GM19239 (cell line): ENCODE data around the gene RNF11.
"Not testable (repeated sequence)": the region's sequence is repeated elsewhere in the genome, so short reads cannot be mapped to it uniquely, and the experiment has no call there.

Experiments
- DNase-seq: peaks from one replicate; pipeline ENCODE4 v3.0.0; 2011; ENCODE audit warnings: low spot score; ENCODE audit not compliant: insufficient read length
- FAIRE-seq: peaks from 2 replicates; lab custom pipeline; 2011; peaks lifted over from hg19 to GRCh38; lab: Jason Lieb, UNC

The RNF11 gene, protein sequence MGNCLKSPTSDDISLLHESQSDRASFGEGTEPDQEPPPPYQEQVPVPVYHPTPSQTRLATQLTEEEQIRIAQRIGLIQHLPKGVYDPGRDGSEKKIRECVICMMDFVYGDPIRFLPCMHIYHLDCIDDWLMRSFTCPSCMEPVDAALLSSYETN

DNA sequence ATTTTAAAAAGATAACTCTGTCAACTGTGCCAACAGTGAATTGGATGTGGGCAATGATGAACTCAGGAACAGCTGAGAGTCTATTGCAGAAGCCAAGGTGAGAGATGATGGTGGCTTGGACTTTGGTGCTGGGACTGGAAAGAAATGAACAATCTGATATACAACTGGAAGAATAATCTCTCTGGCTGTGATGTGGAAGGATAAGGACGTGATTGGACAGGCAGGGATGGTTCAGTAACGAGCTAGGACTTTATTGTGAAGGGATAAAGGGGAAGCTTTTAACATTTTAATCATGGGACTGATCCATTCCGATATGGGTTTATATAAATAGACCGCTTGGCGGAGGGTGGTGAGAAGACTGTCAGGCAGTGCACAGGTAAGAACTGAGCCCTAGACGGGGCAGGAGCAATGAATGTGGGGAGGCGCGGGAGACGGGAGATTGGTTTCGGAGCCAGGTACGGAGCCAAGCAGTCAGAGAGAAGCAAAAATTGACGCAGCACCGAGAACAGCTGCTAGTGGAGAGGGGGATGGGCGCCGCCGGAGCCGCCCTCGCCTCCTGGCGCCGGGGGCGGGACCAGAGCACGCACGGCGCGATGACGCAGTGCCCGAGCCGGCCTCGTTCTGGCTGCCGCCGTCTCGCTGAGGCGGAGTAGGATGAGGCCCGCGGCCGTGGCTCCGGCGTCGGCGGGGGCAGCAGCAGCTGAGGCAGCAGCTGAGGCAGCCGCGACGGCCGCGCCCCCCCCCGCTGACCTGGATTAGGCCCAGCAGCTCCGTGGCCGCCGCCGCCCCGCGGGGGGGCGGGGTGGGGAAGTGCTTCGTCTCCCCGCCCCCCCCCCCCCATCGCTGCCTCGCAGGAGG is at the start of gene RNF11:
Gene RNF11, plus strand, starts transcription at position 601 of the 858 bp plus-strand sequence. CDS start 484 bp downstream, outside the sequence.
- FAIRE-seq, result peak; percentile 82

DNA sequence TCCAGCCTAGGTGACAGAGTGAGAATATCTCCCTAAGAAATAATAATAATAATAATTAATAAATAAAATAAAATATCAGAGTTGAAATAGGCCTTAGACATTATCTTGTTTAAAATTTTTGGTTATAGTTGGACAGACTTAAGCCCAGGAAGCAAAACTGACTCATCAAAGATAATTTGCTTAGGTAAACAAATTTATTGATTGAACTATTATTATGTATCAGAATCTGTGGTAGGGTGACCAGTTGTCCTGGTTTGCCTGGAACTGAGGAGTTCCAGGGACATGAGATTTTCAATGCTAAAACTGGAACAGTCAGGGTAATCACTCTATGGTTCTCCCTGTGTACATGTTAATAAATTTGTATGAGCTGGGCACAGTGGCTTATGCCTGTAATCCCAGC is 47.8 kb upstream of the RNF11 start:
- DNase-seq (no peak), FAIRE-seq (no peak)

More for the DNA sequence above, at the start of gene RNF11:
- peak; percentile 89 for DNase-seq

DNA sequence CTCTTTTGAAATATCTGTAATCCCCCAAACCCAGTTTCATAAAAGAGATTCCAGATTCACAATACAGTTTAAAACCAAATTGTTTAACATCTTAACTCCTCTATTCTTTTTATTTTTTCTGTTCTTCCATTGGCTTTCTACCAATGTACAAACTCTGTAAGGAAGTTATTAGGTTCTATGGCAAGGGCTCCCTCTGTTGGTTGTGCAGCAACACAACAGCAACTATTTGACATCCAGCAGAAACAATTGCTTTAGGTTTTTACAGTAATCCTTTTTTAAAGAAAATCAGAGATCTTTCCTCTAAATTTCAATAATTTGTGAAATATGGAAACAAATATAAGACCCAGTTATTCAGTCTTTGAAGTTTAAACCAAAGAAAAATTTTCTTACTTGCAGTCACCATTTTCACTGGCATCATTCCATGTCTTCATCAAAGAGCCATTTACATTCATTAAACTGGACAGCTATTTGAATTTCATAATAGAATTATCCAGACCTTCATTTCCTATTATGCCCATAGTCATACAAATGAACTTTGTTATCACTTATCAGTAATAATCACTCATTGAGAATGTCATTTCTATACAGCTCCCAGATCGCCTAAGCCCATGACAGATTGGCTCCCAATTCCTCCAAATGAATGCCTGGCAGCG is 46.5 kb upstream of the RNF11 start:
- peak; percentile 79 for FAIRE-seq
- DNase-seq, result peak; percentile 41

DNA sequence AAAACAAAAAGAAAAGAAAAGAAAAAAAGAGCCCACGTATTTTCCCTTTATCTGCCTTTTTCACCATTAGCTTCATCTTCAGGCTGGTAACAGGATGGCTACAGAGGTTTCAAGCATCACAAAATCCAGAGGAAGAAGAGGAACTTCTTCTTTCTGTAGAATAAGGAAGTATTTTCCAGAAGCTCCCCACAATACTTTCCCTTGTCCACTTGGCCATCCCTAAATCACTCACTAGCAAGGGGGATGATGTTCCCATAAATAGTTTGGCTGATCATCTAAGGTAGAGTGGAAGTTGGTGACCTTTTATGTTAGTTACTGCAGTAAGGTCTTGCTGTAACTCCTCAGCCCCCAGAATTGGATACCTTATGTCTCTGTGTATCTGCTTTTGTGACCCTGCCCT is 45.1 kb upstream of the RNF11 start:
- FAIRE-seq, result no peak
- no peak for DNase-seq

DNA sequence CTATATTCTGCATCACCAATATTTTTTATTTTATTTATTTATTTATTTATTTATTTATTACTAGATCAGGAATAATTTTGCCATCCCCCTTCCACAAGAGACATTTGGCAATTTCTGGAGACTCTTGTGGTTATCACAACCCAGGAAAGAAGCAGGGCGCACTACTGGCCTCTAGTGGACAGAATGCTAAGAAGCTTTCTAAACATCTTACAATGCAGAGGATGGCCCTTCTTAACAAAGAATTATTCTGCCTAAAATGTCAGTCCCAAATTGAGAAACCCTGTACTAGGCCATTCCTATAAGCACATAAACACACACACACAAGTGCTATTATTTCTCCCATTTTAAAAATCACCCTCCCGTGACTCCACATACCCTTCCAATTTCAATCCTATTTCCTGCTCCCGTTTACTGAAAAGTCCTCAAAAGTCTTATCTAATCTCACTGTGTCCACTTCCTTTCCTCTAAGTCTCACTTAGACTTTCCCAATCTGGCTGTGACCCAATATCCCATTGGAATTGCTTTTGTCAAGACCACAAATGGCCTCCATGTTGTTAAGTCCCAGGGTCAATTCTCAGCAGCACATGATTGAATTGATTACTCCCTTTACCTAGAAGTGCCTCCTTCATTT is 43.7 kb upstream of the RNF11 start:
- peak; percentile 28 for DNase-seq
- peak; percentile 67 for FAIRE-seq

DNA sequence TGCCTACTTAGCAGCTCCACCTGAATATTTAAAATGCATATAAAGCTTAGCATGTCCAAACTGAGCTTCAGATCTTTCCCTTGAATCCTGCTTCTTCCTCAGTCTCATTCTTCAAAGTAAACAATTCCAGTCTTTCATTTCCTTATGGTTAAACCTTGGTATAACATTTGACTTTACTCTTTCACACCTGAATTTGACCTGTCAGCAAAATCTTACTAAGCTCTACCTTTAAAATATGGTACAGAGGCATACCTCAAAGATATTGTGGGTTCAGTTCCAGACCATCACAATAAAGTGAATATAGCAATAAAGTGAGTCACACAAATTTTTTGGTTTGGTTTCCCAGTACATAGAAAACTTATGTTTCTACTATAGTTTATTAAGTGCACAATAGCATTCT is 42.5 kb upstream of the RNF11 start:
- FAIRE-seq, result no peak

DNA sequence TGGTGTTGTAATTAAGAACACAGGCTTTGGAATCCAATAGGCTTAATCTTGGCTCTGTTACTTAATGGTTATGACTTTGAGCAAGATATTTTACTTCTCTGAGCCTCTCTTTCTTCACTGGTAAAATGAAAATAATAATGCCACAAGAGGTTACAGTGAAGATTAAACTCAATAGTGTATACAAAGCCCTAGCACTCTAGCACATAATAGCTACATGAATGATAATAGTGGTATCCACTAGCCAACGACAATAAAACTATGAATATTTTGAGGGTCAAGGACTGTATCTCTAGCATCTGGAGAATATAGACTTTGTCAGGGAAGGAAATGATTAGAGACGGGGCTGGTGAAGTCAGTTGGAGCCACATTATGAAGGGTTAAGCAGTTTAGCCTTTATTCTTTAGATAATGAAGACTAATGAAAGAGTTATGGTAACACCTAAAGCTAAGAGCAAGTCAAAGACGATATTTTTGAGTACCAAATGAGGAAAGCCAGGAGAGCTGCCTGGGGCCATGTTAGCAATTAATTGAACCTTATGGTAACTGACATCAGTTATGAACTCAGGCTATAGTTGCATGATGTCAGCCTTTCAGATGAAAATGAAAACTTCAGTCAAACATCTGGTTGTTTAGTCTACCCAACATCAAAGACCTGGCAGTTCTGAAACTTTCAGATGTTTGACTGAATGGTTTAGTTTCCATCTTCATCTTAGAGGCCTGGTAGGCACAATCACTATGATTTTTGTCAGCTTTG is 32.8 kb upstream of the RNF11 start:
- DNase-seq, result peak; percentile 33
- FAIRE-seq, result peak; percentile 90

More for the DNA sequence above, 42.5 kb upstream of the RNF11 start:
- DNase-seq, result no peak

DNA sequence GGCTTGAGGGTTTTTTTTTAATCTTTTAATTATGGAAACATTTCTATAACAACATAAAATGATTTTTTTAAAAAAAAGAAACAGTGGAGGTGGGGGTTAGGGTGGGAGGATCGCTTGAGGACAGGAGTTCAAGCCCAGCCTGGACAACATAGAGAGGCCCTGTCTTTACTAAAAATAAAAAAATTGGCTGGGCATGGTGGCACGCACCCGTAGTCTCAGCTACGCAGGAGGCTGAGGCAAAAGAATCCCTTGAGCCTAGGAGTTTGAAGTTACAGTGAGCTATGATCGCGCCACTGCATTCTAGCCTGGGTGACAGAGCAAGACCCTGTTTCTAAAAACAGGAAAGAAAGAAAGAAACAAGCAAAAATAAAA is 32.2 kb upstream of the RNF11 start:
- FAIRE-seq (no peak), DNase-seq (no peak)

DNA sequence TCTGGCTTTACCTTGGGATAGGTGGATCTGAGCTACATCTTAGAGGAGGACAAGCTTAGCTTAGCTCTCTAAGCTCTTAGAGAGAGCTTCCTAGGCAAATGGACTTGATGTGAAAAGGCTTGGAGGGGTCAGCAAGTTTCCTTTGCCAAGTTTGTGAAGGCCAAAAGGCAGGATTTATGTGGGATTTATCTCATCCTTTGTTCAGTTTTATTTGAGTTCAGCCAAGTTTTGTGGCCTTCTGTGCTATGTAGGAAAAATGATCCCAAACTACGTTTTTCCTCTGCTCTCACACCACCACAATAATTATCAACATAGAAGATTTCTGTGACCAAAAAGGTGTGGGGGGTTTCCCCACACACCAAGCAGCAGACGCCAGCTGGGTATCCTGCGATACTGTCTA is 26.0 kb upstream of the RNF11 start:
- DNase-seq (no peak), FAIRE-seq (no peak)

DNA sequence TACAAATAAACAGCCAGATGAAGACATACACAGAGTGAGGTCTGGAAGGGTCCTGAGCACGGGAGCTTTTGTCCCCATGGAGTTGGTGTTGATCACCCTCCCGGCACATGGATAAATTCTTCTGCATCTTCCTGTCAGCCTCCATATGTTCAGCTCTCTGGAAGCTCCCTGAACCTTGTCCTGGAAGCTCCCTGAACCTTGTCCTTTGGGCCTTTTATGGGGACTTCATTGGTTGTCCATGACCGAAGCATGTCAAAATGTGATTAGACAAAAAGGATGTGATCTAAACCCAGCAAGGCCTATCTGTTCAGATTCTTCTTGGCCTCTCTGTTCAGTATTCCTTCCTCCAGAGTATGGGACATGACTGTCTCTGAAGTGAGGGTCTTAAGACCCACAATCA is 25.4 kb upstream of the RNF11 start:
- DNase-seq (no peak), FAIRE-seq (no peak)

DNA sequence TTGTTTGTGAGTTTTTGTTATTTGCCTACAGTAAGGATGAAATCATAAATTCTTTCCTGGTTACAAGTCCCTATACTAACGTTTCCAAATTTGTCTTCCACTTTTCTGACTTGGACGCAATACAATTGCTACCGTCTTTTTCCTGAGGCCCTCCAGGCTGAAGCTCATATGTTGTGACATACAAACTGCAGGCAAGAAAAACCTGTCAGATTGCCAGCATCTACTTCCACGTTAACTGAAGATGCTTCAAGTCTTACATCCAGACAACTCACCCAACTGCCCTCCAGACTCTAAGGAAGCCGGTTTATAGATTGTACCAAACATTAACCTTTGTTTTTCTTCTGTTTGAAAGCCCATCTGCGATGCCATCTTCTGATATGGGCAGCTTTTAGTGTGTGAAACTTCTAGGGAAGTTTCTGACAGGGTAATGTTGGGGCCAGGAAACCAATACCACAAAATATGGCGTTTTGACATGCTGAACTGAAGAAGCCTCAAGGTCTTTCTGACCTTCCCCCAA is 21.4 kb upstream of the RNF11 start:
- FAIRE-seq (no peak), DNase-seq (no peak)

DNA sequence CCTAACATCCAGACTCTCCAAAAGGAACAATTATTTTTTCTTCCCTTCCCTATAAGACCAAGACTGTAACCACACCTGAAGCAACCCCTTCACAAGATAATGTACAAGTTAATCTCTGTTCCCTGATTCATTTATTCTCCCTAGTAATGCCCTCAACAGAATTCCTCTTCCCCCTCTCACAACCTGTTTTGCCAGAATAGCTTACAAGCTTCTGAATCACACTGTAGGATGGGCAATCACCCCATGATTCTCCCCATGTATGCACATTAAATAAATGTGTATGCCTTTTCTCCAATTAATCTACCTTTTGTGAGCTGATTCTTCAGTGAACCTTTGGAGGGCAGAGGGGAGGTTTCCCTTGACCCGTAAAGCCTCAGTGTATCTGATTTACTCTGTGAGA is 20.9 kb upstream of the RNF11 start:
- FAIRE-seq, result no peak

DNA sequence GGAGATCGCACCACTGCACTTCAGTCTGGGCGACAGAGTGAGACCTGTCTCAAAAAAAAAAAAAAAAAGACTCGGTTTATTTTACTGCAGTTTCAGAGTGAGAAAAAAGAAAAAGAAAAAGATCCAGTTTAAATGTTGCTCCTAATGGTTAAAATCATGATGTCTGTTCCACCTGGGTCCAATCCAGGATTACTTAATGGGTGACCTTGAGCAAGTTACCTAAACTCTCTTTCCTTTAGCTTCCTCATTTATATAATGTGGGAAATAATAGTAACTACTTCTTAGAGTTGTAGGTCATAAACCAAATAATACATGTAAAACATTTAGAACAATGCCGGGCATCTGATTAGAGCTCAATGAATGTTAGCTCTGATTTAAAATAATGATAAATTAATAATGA is 19.4 kb upstream of the RNF11 start:
- no peak for DNase-seq
- FAIRE-seq, result no peak

More for the DNA sequence above, 20.9 kb upstream of the RNF11 start:
- no peak for DNase-seq

DNA sequence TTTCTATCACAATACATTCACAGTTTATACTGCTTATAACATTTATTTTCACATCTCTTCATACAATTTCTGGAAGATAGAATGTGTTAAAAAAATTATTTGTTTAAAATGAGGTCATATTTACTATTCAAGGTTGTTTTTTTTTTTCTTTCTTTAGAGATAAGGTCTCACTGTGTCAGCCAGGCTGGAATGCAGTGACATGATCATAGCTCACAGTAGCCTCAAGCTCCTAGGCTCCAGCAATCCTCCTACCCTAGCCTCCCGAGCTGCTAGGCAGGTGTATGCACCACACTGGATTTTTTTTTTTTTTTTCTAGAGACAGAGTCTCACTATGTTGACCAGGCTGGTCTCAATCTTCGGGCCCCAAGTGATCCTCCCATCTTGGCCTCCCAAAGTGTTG is 19.0 kb upstream of the RNF11 start:
- DNase-seq (no peak), FAIRE-seq (no peak)

DNA sequence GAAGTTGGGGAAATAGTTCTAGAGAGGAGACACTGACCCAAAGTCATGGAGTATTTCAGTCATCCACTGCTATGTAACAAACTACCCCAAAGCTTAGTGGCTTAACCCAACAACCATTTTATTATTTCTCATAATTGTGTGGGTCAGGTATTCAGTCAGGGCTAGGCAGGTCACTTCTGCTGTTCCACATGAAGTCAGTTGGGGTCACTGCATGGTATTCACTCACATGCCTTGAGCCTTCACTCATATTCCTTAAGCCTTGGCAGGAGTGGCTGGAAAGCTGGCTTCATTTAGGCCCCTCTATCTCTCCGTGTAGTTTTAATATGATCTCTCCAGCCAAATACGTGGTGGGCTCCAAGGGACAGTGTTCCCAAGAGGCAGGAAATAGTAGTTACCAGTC is 17.5 kb upstream of the RNF11 start:
- no peak for DNase-seq
- no peak for FAIRE-seq

DNA sequence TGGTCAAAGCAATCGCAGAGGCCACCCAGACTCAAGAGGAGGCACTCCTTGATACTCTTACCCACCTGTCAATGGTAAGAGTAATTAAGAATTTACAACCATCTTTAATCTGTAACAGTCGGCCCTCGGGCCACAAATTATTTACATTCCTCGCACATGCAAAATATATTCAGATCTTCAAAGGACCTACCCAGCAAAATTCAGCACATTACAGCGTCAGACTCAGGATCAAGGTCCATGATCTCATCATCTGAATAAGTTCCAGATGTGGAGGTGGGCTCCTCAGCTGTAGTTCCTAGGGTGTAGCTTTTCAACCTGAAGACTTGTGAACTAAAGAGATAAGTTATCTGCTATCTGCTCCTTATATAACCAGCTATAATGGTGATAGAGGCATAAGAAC is 17.1 kb upstream of the RNF11 start:
- DNase-seq (no peak), FAIRE-seq (no peak)

DNA sequence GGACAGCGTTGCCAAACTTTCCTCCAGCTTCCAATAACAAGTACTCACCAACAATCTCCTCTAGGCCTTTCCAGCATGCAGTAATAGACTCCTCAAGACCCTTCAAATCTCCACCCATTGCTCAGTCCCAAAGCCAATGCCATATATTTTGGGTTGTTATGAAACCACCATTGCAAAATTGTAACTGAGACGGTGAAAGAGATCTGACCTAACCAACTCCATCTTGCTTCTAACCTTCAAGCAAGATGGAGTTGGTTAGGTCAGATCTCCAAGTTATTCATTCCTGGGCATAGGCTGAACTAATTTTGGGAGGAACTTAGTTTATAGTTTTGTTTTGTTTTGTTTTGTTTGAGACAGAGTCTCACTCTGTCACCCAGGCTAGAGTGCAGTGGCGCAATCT is 14.5 kb upstream of the RNF11 start:
- not testable (repeated sequence) for DNase-seq, FAIRE-seq

DNA sequence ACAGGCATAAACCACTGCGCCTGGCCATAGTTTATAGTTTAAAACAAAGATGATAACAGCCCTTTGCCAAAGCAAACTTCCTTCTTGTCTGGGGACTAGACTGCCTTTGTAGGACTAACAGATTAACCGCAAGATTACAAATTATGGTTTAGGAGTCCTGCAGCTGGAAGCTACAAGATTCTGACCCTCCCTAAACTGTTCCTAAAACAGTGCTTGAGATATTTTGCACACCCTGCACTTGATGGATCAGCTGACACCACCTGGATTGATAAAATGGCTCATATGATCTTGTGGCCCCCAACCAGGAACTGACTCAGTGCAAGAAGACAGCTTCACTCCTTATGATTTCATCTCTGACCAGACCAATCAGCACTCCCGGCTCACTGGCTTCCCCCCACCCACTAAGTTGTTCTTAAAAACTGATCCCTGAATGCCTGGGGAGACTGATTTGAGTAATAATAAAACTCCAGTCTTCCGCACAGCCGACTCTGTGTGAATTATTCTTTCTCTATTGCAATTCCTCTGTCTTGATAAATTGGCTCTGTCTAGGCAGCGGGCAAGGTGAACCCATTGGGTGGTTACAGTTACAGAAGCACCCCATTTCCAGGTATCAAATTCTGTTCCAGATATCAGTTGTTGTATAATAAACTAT is 13.8 kb upstream of the RNF11 start:
- DNase-seq, result no peak
- FAIRE-seq, result no peak

DNA sequence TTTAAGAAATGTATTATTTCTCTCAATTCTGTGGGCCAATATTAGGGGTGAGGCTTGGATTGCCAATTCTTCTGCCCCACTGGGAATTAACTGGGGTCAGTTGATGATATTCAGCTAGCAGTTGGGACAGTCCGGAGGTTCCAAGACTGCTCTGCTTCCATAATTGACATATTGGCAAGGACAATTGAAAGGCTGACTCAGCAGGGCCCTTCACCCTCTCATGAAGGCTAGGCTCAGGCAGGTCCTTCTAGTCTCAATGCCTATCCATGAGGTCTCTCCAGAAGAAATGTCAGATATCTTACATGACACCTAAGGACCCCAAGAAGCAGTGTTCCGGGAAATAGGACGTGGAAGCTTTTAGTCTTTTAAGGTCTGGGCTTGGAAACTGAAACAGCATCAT is 13.3 kb upstream of the RNF11 start:
- FAIRE-seq (no peak), DNase-seq (no peak)
